ENCODE results near the gene RAB3D. TPM values are rescaled to one million over a fixed set of nuclear protein-coding genes. Genes with fewer than 3 reads are reported as not detected.

Gene RAB3D
- polyA plus RNA-seq, 1 experiment = 15.6 TPM

GRCh38 chr19:11295665-11296245 lies 43.7 kb downstream of the RAB3D start, which contains the start of gene TSPAN16:
Gene TSPAN16 (plus strand): TSS chr19:11296160. CDS start chr19:11296298, 138 bp downstream.
- H3K27ac ChIP-seq (ENCODE audit: low read depth, low read length) = no peak within 1 kb of the TSS
- peaks cover 7% of the 10 kb centered on the region for H3K27me3 ChIP-seq (ENCODE audit: control insufficient read depth, insufficient read depth, low read length)
- ChIA-PET CTCF (interaction anchor here (1.0 to 2.3 kb wide), 2 partner anchors 79 to 139 kb away, joined by 4 to 10 read pairs; partner anchors contain the start of genes ODAD3, PRKCSH and SWSAP1), POLR2A (no interaction called here)
- no peak within 1 kb of the TSS for H3K4me3 ChIP-seq (ENCODE audit: low read depth, low read length)
- TF ChIP-seq, protein P1, sequence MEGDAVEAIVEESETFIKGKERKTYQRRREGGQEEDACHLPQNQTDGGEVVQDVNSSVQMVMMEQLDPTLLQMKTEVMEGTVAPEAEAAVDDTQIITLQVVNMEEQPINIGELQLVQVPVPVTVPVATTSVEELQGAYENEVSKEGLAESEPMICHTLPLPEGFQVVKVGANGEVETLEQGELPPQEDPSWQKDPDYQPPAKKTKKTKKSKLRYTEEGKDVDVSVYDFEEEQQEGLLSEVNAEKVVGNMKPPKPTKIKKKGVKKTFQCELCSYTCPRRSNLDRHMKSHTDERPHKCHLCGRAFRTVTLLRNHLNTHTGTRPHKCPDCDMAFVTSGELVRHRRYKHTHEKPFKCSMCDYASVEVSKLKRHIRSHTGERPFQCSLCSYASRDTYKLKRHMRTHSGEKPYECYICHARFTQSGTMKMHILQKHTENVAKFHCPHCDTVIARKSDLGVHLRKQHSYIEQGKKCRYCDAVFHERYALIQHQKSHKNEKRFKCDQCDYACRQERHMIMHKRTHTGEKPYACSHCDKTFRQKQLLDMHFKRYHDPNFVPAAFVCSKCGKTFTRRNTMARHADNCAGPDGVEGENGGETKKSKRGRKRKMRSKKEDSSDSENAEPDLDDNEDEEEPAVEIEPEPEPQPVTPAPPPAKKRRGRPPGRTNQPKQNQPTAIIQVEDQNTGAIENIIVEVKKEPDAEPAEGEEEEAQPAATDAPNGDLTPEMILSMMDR (IDR thresholded peaks at IDR 0.05; ENCODE audit: low read depth, low read length) = no peak
- H3K9me3 ChIP-seq (ENCODE audit: control insufficient read depth, insufficient read depth, low read length) = peaks cover 3% of the 10 kb centered on the region; the same call in 1 of the 2 replicates
- no peak for DNase-seq (ENCODE audit: low read depth, low spot score)

GRCh38 chr19:11295180-11295579 lies 44.3 kb downstream of the RAB3D start:
- no peak overlapping the region for H3K27ac ChIP-seq (ENCODE audit: low read depth, low read length)
- CTCF ChIA-PET = interaction anchor here (1.9 to 2.3 kb wide), 3 partner anchors 86 to 151 kb away, joined by 10 to 16 read pairs (median 14); partner anchors contain the start of genes ODAD3 and PRKCSH
- POLR2A ChIA-PET = no interaction called here

DNA sequence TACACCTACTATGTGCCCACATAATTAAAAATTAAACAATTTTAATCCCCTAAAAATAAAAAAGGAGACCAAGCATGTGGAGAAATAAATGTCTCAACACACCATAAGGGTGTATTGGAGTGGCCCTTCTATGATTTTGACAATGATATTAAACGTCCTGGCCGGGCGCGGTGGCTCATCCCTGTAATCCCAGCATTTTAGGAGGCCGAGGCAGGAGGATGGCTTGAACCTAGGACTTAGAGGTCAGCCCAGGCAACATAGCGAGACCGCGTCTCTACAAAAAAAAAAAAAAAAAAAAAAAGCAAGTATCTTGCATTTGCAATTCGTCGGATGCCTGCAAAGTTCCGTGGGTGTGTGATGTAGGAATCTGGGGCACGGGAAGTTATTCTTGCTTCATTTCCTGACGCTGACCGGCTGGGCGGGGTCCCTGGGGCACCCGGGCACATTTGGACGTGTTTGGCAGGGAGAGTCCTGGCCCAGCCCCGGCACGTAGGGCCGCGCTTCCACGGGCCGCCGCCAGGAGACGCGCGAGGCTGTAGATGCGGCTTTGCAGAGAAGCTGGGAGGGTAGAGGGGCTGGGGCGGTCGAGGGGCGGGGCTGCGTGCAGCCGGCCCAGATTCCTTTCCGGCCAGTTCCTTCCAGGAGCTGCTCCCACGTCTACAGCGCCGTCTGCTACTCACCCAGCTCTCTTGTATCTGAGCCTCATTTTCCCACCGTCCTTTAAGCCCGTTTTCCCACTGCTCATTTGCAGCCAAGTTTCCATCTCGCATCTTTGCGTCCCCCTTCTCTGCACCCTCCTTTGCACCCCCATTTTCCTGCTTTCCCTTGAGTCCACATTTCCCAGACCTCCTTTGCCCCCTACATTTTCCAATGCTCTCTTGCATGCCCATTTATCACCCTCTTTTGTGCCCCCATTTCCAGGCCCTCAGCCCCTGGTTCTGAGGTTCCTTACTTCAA lies 45.7 kb downstream of the RAB3D start:
- Histone ChIP-seq H3K9me3 (ENCODE audit: control insufficient read depth, insufficient read depth, low read length) (no peaks in the 10 kb centered on the region), H3K27me3 (ENCODE audit: control insufficient read depth, insufficient read depth, low read length) (no peaks in the 10 kb centered on the region), H3K27ac (ENCODE audit: low read depth, low read length) (peak overlapping the region; percentile 21), H3K4me3 (ENCODE audit: low read depth, low read length) (peak overlapping the region; percentile 45)
- peak; percentile 72 for DNase-seq (ENCODE audit: low read depth, low spot score)
- ChIA-PET POLR2A (interaction anchor here (0.7 to 1.0 kb wide), 7 partner anchors 24 to 189 kb away, joined by 3 to 13 read pairs (median 6); partner anchors contain the start of genes RAB3D and SWSAP1), CTCF (interaction anchor here (0.6 to 2.3 kb wide), 41 partner anchors 9 to 443 kb away, joined by 3 to 21 read pairs (median 5); partner anchors contain the start of genes CCDC159, ELAVL3, EPOR and ODAD3)
- TF ChIP-seq, protein P1 (IDR thresholded peaks at IDR 0.05; ENCODE audit: low read depth, low read length) = peak; percentile 97

More at GRCh38 chr19:11295180-11295579, 44.3 kb downstream of the RAB3D start:
- Histone ChIP-seq H3K9me3 (ENCODE audit: control insufficient read depth, insufficient read depth, low read length) (peaks cover under 1% of the 10 kb centered on the region; the same call in 1 of the 2 replicates), H3K4me3 (ENCODE audit: low read depth, low read length) (no peak overlapping the region), H3K27me3 (ENCODE audit: control insufficient read depth, insufficient read depth, low read length) (peaks cover 3% of the 10 kb centered on the region)
- TF ChIP-seq, protein P1 (IDR thresholded peaks at IDR 0.05; ENCODE audit: low read depth, low read length) = no peak
- no peak for DNase-seq (ENCODE audit: low read depth, low spot score)

- Histone ChIP-seq H3K27ac (ENCODE audit: low read depth, low read length) (no peak overlapping the region), H3K9me3 (ENCODE audit: control insufficient read depth, insufficient read depth, low read length) (no peaks in the 10 kb centered on the region), H3K27me3 (ENCODE audit: control insufficient read depth, insufficient read depth, low read length) (no peaks in the 10 kb centered on the region), H3K4me3 (ENCODE audit: low read depth, low read length) (no peak overlapping the region)
- ChIA-PET CTCF (interaction anchor here (0.7 to 0.9 kb wide), 4 partner anchors 9 to 178 kb away, joined by 3 to 8 read pairs (median 5); no protein-coding TSS in a partner anchor), POLR2A (no interaction called here)
- TF ChIP-seq, protein P1 (IDR thresholded peaks at IDR 0.05; ENCODE audit: low read depth, low read length) = no peak
- DNase-seq (ENCODE audit: low read depth, low spot score) = no peak
Observed at GRCh38 chr19:11291991-11292390, 47.5 kb downstream of the RAB3D start.

All from AG04450 (cell line).